Gastroesophageal sphincter (tissue), 4 donors: ENCODE results near the gene ANXA2R. TPM values are rescaled to one million over a fixed set of nuclear protein-coding genes. Genes with fewer than 3 reads are reported as not detected.
"Not testable (repeated sequence)": the region's sequence is repeated elsewhere in the genome, so short reads cannot be mapped to it uniquely, and the experiment has no call there.

ENCODE experiments used
- ATAC-seq: fragments of 150-250 bp; one replicate; pipeline ENCODE4 v1.9.1; 2016; ENCODE audit warnings: mild to moderate bottlenecking, moderate library complexity
- H3K27ac ChIP-seq, 4 donors: fragments of 200-600 bp; sonication (generic) in 3 of 4; 1 replicate in 3 of 4; 2 replicates in 1 of 4; pipeline ENCODE4 v1.5.1; 2016 to 2019
- H3K27me3 ChIP-seq: fragments of 200-600 bp; sonication (generic); one replicate; pipeline ENCODE4 v1.5.1; 2019
- H3K36me3 ChIP-seq, 2 donors: fragments of 200-600 bp; sonication (generic); one replicate each; pipeline ENCODE4 v1.5.1; 2019; ENCODE audit warnings: control low read depth in 1 of 2
- H3K4me1 ChIP-seq, 3 donors: fragments of 200-600 bp; sonication (generic); 1 replicate in 2 of 3; 2 replicates in 1 of 3; pipeline ENCODE4 v1.5.1; 2016 to 2019; ENCODE audit warnings: control low read depth in 2 of 3
- H3K4me3 ChIP-seq, 2 donors: fragments of 200-600 bp; sonication (generic); one replicate each; pipeline ENCODE4 v1.5.1; 2019; ENCODE audit warnings: mild to moderate bottlenecking in 1 of 2, moderate library complexity in 1 of 2
- H3K9me3 ChIP-seq, 3 donors: fragments of 200-600 bp; sonication (generic); one replicate each; pipeline ENCODE4 v1.5.1; 2017 to 2019; ENCODE audit warnings: control low read depth in 2 of 3
- EP300 ChIP-seq: sonication (generic); formaldehyde crosslinking; IDR thresholded peaks from one replicate; pipeline ENCODE4 v1.6.1; 2017; ENCODE audit warnings: antibody characterized with exemption, mild to moderate bottlenecking
- POLR2A ChIP-seq, 2 donors: fragments of 450-650 bp; IDR thresholded peaks; one replicate each; pipeline ENCODE4 v1.6.1; 2017; ENCODE audit warnings: antibody characterized with exemption in 2 of 2, mild to moderate bottlenecking in 2 of 2, moderate library complexity in 1 of 2
- POLR2AphosphoS5 ChIP-seq: sonication (generic); formaldehyde crosslinking; IDR thresholded peaks from one replicate; pipeline ENCODE4 v1.6.1; 2017; ENCODE audit warnings: antibody characterized with exemption
- WGBS, 2 donors: methylation state at CpG; one replicate each; pipeline ENCODE4 v1.1.5; 2018; ENCODE audit warnings: low coverage in 1 of 2; 5-methylcytosine and 5-hydroxymethylcytosine counted together
- total RNA-seq, 4 donors: library from RNA; depleted of rRNA; stranded (reverse); fragments of >200 nt; gene quantifications; one replicate each; pipeline ENCODE4 v1.1.0, GENCODE V29; 2016
- TF ChIP-seq, protein P1 (sequence below), 4 experiments: fragments of 200-600 bp in 2 of 4; fragments of 450-650 bp in 2 of 4; sonication (generic) in 1 of 4; IDR thresholded peaks; one replicate each; pipeline ENCODE4 v1.5.1; 2017 to 2019; ENCODE audit warnings: antibody characterized with exemption in 4 of 4, mild to moderate bottlenecking in 2 of 4, moderate library complexity in 2 of 4

Gene ANXA2R
- total RNA-seq, 4 donors from 2014 or later: 1.2 to 5.1 (median 2.1) TPM

DNA sequence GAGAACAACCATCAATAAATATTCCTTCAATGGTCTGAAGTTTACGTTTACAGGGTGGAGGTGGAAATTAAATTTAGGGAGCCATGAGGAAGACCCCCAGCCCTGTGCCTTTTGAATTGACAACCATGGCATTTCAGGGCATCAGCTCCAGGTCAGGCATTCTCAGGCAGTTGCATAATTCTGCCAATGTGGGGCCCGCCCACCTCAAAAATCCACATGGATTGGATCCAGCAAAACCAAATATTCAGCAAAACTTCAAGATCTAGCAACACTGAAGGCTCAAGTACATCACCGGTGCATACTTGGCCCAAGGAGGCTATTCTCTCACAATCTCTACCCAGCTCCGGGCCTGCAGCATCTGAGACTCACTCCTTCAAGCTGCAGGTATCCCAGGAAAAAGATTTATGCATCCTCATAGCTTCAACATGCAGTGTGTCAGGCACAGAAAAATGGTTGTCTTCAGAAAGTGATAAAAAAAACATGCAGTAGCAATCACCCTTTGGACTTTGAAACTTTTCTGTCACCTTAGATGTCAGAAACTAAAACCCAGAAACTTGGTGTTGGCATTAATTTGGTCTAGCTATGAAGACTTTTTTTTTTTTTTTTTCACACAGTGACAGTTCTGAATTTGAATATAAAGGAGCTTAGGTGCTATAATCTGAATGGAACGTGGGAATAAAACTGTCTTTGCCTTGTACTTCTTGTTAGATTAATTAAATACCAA, 21.4 kb upstream of the ANXA2R start:
- WGBS, 2 donors: 62 to 74% methylated on average over 2 to 5 of the region's 5 CpGs
- H3K36me3 ChIP-seq: no peaks in the 10 kb centered on the region
- no peak for TF ChIP-seq EP300
- no peak for TF ChIP-seq POLR2A (IDR thresholded peaks at IDR 0.05)
- TF ChIP-seq, protein P1, sequence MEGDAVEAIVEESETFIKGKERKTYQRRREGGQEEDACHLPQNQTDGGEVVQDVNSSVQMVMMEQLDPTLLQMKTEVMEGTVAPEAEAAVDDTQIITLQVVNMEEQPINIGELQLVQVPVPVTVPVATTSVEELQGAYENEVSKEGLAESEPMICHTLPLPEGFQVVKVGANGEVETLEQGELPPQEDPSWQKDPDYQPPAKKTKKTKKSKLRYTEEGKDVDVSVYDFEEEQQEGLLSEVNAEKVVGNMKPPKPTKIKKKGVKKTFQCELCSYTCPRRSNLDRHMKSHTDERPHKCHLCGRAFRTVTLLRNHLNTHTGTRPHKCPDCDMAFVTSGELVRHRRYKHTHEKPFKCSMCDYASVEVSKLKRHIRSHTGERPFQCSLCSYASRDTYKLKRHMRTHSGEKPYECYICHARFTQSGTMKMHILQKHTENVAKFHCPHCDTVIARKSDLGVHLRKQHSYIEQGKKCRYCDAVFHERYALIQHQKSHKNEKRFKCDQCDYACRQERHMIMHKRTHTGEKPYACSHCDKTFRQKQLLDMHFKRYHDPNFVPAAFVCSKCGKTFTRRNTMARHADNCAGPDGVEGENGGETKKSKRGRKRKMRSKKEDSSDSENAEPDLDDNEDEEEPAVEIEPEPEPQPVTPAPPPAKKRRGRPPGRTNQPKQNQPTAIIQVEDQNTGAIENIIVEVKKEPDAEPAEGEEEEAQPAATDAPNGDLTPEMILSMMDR (IDR thresholded peaks at IDR 0.05): no peak
- TF ChIP-seq POLR2AphosphoS5: no peak
- no peak for ATAC-seq
- no peaks in the 10 kb centered on the region for H3K27me3 ChIP-seq
- no peaks in the 10 kb centered on the region for H3K9me3 ChIP-seq
- H3K27ac ChIP-seq: no peak overlapping the region
- H3K4me3 ChIP-seq: no peak overlapping the region
- peaks cover 0 to 13% (median 0%) of the 10 kb centered on the region in 3 donors for H3K4me1 ChIP-seq

DNA sequence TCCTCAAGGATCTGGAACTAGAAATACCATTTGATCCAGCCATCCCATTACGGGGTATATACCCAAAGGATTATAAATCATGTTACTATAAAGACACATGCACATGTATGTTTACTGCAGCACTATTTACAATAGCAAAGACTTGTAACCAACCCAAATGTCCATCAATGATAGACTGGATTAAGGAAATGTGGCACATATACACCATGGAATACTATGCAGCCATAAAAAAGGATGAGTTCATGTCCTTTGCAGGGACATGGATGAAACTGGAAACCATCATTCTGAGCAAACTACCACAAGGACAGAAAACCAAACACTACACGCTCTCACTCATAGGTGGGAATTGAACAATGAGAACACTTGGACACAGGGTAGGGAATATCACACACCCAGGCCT, 19.9 kb upstream of the ANXA2R start:
- H3K27ac ChIP-seq, H3K9me3 ChIP-seq, H3K36me3 ChIP-seq, H3K27me3 ChIP-seq, H3K4me3 ChIP-seq, ATAC-seq: not testable (repeated sequence)
- WGBS, 2 donors: 100% methylated on average over 1 to 2 of the region's 2 CpGs
- H3K4me1 ChIP-seq: peaks cover 0 to 13% (median 0%) of the 10 kb centered on the region in 3 donors

DNA sequence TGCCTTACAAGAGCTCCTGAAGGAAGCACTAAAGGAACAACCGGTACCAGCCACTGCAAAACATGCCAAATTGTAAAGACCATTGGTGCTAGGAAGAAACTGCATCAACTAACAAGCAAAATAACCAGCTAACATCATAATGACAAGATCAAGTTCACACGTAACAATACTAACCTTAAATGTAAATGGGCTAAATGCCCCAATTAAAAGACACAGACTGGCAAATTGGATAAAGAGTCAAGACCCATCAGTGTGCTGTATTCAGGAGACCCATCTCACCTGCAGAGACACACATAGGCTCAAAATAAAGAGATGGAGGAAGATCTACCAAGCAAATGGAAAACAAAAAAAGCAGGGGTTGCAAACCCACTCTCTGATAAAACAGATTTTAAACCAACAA, 15.0 kb upstream of the ANXA2R start:
- peaks cover 0 to 25% of the 10 kb centered on the region in 2 donors for H3K36me3 ChIP-seq
- 88% methylated on average over 2 of the region's 2 CpGs for WGBS, 2 donors
- H3K9me3 ChIP-seq: not testable (repeated sequence)

DNA sequence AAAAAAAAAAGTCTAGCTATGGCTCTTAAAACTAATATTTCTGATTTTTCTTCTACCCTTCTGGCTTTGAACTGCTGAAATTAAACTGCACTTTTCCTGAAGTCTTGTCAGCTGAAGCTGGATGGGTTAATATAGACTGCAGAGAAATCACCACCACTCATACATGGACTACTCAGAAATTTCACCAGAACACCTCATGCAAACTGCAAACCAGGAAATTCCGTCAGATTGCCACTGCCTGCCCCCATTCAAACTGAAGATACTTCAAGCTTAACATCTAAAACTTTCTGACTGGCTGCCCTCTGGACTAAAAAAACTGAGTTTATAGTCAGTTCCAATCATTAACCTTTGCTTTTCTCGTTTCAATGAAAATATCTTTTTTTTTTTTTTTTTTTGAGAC, 11.6 kb upstream of the ANXA2R start:
- Histone ChIP-seq H3K4me3 (no peak overlapping the region), H3K27me3 (no peaks in the 10 kb centered on the region), H3K4me1 (no peaks in the 10 kb centered on the region), H3K27ac (no peak overlapping the region), H3K9me3 (no peaks in the 10 kb centered on the region), H3K36me3 (peaks cover 0 to 25% of the 10 kb centered on the region in 2 donors)
- TF ChIP-seq POLR2A (IDR thresholded peaks at IDR 0.05) (no peak), EP300 (no peak), POLR2AphosphoS5 (no peak)
- TF ChIP-seq, protein P1 (IDR thresholded peaks at IDR 0.05): no peak
- ATAC-seq: no peak
- WGBS, 2 donors: 92% methylated on average over 2 of the region's 2 CpGs

More for the DNA sequence above, 15.0 kb upstream of the ANXA2R start:
- ATAC-seq, H3K4me1 ChIP-seq, H3K27ac ChIP-seq, H3K4me3 ChIP-seq, H3K27me3 ChIP-seq: not testable (repeated sequence)

DNA sequence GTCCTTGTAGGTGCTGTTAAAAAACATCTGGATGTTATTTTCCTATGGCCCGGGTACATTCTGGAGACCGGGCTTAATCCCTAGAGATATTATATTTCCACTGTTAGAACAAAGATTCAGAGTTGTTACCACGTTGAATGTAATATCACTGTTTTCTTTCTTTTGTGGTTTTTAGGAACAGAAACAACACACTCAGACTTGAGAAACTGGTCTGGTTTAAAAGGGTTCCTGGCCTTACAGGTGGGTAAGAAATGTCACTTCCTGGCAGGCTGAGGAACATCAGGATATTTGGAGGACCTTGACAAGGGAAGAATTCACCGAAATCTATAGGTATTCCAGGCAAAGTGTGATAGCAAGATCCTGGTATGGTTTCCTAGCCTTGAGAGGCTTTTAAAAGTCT, 10.3 kb upstream of the ANXA2R start:
- Histone ChIP-seq H3K9me3 (no peaks in the 10 kb centered on the region), H3K27me3 (no peaks in the 10 kb centered on the region), H3K4me1 (no peaks in the 10 kb centered on the region), H3K27ac (no peak overlapping the region), H3K4me3 (no peak overlapping the region), H3K36me3 (peaks cover 0 to 25% of the 10 kb centered on the region in 2 donors)
- no peak for ATAC-seq
- whole genome bisulfite sequencing, 2 donors: 62 to 75% methylated on average over 3 to 4 of the region's 4 CpGs
- TF ChIP-seq POLR2AphosphoS5: no peak
- TF ChIP-seq POLR2A (IDR thresholded peaks at IDR 0.05): no peak
- TF ChIP-seq, protein P1 (IDR thresholded peaks at IDR 0.05): no peak
- TF ChIP-seq EP300: no peak

DNA sequence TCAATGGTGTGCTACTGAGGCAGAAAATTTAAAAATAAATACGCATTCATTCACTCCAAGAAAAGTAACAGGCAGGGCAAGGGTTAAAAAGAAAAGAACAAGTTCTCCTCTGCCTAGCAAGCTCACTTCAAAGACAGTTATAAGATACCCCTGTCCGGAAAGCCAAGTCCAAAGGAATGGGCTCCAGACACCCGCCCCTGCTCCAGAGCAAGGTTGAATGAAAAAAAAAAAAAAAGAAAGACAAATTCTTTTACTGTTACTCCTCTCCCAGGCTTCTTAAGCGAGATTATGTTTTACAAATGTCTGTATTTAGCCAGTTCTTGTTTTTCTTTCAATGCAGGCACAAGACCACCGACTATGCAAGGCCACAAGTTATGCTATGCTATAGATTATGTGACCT, 9.1 kb upstream of the ANXA2R start:
- Histone ChIP-seq H3K36me3 (peaks cover 0 to 25% of the 10 kb centered on the region in 2 donors), H3K27me3 (no peaks in the 10 kb centered on the region), H3K4me1 (peaks cover 0 to 10% (median 0%) of the 10 kb centered on the region in 3 donors), H3K27ac (no peak overlapping the region), H3K9me3 (no peaks in the 10 kb centered on the region), H3K4me3 (no peak overlapping the region)
- TF ChIP-seq POLR2A (IDR thresholded peaks at IDR 0.05) (no peak), EP300 (no peak), POLR2AphosphoS5 (no peak)
- TF ChIP-seq, protein P1 (IDR thresholded peaks at IDR 0.05): no peak
- 52 to 71% methylated on average over 5 of the region's 5 CpGs for WGBS, 2 donors
- no peak for ATAC-seq
